ENCODE measurements around the gene TMEM178B.

The TMEM178B gene

GRCh38 chr7:141497391-141497790 is 423.5 kb downstream of the TMEM178B start:
- H3K4me1 Mint-ChIP-seq, result peaks cover 11% of the 10 kb centered on the region
- H3K9me3 Mint-ChIP-seq, result no peaks in the 10 kb centered on the region
- H3K4me3 Mint-ChIP-seq, result no peak overlapping the region
- TF ChIP-seq CTCF (IDR thresholded peaks at IDR 0.05; ENCODE audit: unreplicated experiment in 3 of 3), result no peak
- no peaks in the 10 kb centered on the region for H3K36me3 Mint-ChIP-seq (ENCODE audit: low read depth)
- H3K27me3 Mint-ChIP-seq (ENCODE audit: low read depth), result peaks cover 10% of the 10 kb centered on the region
- H3K27ac Mint-ChIP-seq, result no peak overlapping the region

- Mint-ChIP-seq H3K27ac (no peak overlapping the region), H3K4me1 (peaks cover 1% of the 10 kb centered on the region), H3K9me3 (no peaks in the 10 kb centered on the region), H3K4me3 (no peak overlapping the region), H3K27me3 (ENCODE audit: low read depth) (peaks cover 10% of the 10 kb centered on the region), H3K36me3 (ENCODE audit: low read depth) (no peaks in the 10 kb centered on the region)
- no peak for TF ChIP-seq CTCF (IDR thresholded peaks at IDR 0.05; ENCODE audit: unreplicated experiment in 3 of 3)
Observed at GRCh38 chr7:141500608-141501007, 426.7 kb downstream of the TMEM178B start.

GRCh38 chr7:141501451-141501850 is 427.6 kb downstream of the TMEM178B start:
- H3K36me3 Mint-ChIP-seq (ENCODE audit: low read depth), result no peaks in the 10 kb centered on the region

DNA sequence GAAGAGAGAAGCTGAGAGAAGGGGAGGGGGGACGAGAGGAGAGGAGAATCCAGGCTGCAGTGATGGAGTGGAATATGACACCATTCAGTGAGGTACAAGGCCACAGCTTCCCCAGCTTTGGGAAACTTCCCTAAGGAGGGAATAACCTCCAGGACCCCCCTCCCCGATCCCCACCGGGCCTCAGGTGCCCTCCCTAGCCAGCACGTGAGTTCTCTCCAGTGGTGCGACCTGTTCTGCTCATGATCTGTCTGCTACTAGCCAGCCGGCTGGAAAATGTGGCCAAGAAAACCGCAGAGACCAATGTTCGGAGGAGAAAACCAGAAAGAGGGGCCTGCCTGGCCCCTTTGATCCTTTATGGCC is 437.4 kb downstream of the TMEM178B start:
- H3K4me1 Mint-ChIP-seq, result peaks cover 9% of the 10 kb centered on the region
- H3K27me3 Mint-ChIP-seq (ENCODE audit: low read depth), result peaks cover 54% of the 10 kb centered on the region
- H3K9me3 Mint-ChIP-seq, result peaks cover 9% of the 10 kb centered on the region
- H3K36me3 Mint-ChIP-seq (ENCODE audit: low read depth), result no peaks in the 10 kb centered on the region
- no peak for TF ChIP-seq CTCF (IDR thresholded peaks at IDR 0.05; ENCODE audit: unreplicated experiment in 3 of 3)
- no peak overlapping the region for H3K27ac Mint-ChIP-seq
- H3K4me3 Mint-ChIP-seq, result peak overlapping the region; percentile 29 to 75 (median 56)

More at GRCh38 chr7:141501451-141501850, 427.6 kb downstream of the TMEM178B start:
- Mint-ChIP-seq H3K9me3 (no peaks in the 10 kb centered on the region), H3K27me3 (ENCODE audit: low read depth) (peaks cover 11% of the 10 kb centered on the region), H3K27ac (no peak overlapping the region), H3K4me1 (no peaks in the 10 kb centered on the region), H3K4me3 (no peak overlapping the region)
- TF ChIP-seq CTCF (IDR thresholded peaks at IDR 0.05; ENCODE audit: unreplicated experiment in 3 of 3), result no peak

DNA sequence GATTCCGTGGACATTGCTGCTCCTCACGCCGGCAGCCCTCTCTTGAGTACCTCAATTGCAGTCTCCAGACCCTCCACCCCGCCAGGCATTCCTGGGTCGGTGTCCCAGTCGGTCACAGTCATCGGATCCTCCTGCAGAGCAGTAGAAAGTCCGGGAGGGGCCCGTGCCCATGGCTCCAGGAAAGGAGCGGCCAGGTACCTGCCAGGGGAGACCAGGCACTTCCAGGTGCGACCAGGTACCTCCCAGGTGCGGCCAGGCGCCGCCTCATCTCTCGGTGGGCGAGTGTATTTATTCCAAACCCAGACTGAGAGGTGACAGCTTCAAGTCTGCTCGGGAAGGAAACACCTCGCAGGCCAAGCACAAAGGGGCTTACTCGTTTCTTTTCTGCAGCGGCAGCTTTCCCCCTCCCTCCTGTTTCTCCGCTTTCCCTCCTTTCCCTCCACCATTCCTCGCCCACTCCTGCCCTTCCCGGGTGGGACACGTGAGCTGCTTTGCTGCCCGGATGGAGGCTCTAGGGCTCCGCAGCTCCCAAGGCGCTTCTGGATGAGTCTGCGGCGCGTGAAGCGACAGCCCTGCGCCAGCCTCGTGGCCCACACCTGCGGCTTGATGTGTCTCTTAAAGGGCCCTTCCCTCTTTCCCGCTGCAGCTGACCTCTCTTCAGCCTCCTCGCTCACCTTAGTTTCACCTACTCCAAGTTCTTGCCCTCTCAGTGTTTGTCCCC is 438.0 kb downstream of the TMEM178B start:
- H3K4me3 Mint-ChIP-seq, result peak overlapping the region; percentile 48 to 82 (median 75)
- no peak for TF ChIP-seq CTCF (IDR thresholded peaks at IDR 0.05; ENCODE audit: unreplicated experiment in 3 of 3)
- peaks cover 56% of the 10 kb centered on the region for H3K27me3 Mint-ChIP-seq (ENCODE audit: low read depth)
- peaks cover 9% of the 10 kb centered on the region for H3K9me3 Mint-ChIP-seq
- H3K36me3 Mint-ChIP-seq (ENCODE audit: low read depth), result no peaks in the 10 kb centered on the region
- peaks cover 9% of the 10 kb centered on the region for H3K4me1 Mint-ChIP-seq
- no peak overlapping the region for H3K27ac Mint-ChIP-seq

DNA sequence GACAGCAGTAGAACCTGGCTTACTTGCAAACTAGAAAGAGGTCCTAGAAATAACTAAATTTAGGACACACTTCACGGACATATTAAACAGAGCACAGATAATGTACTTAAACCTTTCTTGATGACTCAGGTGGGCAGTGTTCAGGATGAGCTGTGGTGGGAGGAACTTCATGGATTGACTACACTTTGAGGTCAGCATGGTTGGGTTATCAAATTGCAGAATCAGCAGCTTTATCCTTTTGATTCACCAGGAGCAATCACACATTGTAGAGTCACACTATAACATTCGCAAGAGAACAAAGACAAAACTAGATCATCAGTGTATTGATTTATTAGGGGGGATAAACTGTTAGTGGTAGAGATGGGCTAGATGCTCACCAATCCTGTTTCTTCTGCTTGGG is 438.7 kb downstream of the TMEM178B start:
- Mint-ChIP-seq H3K27me3 (ENCODE audit: low read depth) (peaks cover 56% of the 10 kb centered on the region), H3K36me3 (ENCODE audit: low read depth) (no peaks in the 10 kb centered on the region), H3K4me1 (peaks cover 9% of the 10 kb centered on the region), H3K27ac (no peak overlapping the region), H3K4me3 (peak overlapping the region; percentile 48 to 82 (median 75)), H3K9me3 (peaks cover 9% of the 10 kb centered on the region)
- TF ChIP-seq CTCF (IDR thresholded peaks at IDR 0.05; ENCODE audit: unreplicated experiment in 3 of 3), result no peak
